Measurements from ENCODE around the gene HSD17B3. TPM values are rescaled to one million over a fixed set of nuclear protein-coding genes. Genes with fewer than 3 reads are reported as not detected.
"Not testable (repeated sequence)": the region's sequence is repeated elsewhere in the genome, so short reads cannot be mapped to it uniquely, and the experiment has no call there.

HSD17B3 gene
- 0.59 TPM for total RNA-seq

DNA sequence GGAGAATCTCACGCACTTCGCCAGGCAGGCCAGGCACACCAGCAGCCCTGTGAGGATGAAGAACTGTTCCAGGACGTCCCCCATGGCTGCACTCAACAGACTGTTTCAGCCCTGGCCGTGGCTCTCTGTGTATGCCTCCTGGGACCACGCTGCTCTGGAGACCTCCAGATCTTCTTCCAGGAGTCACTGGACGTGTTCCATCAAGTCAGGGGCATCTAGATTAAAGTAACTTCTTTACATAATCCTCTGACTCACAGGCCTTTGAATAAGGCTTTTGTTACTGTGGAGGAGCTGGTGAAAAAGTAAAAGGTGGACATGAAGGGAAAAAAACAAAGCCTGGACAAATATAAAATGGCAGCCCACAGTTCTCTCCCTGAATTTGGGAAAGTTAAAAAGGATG, at the start of gene HSD17B3:
Gene HSD17B3, minus strand, starts transcription at position 156 of the 400 bp plus-strand sequence. Its CDS starts 72 bp downstream, at position 84.
- no peak for DNase-seq

- DNase-seq, result no peak
Observed at GRCh38 chr9:96350866-96351265, 48.9 kb upstream of the HSD17B3 start.

GRCh38 chr9:96348261-96348660, 46.3 kb upstream of the HSD17B3 start:
- DNase-seq, result no peak

DNA sequence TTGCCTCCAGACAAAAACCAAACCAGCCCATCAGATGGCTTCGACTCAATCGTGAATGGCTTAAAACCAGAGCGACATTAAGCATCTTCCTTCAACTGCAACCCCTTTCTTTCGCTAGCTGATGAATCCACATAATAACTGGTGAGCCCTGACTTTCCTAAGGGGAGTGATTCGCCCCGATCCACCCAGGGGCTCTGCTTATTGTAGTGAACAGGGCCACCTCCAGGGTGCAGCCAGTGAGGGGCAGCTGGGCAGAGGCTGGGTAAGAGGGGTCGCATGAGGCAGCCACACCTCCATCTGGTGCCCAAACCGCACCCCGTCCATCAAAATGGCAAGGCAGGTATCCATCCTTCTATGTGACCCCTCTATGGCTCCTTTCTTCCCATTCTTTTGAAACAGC, 43.6 kb upstream of the HSD17B3 start:
- DNase-seq, result no peak

- peak; percentile 70 for DNase-seq
Observed at GRCh38 chr9:96344458-96345180, 42.6 kb upstream of the HSD17B3 start.

GRCh38 chr9:96343515-96344360, 41.8 kb upstream of the HSD17B3 start:
- DNase-seq, result no peak

GRCh38 chr9:96342571-96343245, 40.7 kb upstream of the HSD17B3 start:
- no peak for DNase-seq

- no peak for DNase-seq
Observed at GRCh38 chr9:96340707-96341106, 38.7 kb upstream of the HSD17B3 start.

DNA sequence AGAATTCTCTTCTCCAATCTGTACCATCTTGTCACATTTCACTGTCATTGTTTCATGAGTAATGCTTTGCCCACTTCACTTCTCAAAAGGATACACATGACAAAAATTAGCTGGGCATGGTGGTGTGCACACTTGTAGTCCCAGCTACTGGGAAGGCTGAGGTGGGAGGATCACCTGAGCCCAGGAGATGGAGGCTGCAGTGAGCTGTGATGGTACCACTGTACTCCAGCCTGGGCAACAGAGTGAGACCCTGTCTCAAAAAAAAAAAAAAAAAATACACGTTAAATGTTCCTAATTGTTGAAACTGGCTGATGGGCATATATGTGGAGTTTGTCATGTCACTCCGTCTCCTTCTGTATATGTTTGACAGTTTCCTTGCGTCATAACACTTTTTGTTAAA, 36.3 kb upstream of the HSD17B3 start:
- no peak for DNase-seq

GRCh38 chr9:96333958-96334357, 32.0 kb upstream of the HSD17B3 start:
- DNase-seq, result no peak

DNA sequence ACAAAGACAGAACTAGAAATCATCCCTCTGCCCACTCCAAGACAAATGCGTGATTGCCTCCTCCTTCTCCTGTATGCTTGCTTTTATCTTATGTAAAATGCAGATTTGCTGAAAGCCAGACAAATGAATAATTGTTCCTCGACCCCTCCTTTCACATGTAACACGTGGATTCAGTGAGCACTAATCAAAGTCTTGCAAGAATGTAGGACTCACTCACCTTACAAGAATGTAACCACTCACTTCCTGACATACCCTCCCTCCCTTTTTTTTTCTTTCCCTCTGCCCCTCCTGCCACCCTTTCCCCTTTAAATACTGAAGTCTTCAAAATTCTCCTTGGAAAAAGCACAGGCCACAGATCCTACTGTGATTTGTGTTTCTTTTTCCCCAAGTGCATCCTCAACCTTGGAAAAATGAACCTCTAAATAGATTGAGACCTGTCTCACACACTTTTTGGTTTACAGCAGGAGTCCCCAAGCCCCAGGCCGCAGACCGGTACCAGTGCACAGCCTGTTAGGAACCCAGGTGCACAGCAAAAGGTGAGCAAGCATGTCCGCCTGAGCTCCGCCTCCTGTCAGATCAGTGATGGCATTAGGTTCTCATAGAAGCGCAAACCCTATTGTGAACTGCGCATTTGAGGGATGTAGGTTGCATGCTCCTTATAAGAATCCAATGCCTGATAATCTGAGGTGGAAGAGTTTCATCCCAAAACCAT, 29.4 kb upstream of the HSD17B3 start:
- no peak for DNase-seq

DNA sequence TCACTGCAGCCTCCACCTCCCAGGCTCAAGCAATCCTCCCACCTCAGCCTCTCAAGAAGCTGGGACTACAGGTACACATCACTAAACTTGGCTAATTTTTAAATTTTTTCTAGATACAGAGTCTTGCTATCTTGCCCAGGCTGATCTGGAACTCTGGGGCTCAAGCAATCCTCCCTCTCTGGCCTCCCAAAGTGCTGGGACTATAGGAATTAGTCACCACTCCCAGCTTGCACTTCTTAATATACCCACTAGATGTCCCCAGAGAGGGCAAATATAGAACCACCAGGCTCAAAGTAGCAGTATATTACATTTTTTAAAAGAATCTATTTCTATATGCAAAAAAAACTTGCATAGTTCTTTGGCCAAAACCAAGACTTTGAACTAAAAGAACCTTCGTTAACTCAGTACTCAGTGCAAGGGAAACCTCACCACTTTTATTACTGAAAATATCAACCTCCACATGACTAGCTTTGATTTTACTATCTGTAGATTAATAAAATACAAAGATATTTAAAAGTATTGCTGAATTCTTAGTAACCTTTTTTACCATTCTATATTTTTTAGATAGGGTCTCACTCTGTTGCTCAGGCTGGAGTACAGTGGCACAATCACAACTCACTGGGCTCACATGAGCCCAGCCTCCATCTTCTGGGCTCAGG, 25.8 kb upstream of the HSD17B3 start:
- DNase-seq, result peak; percentile 38

GRCh38 chr9:96323169-96323568, 21.2 kb upstream of the HSD17B3 start:
- DNase-seq, result no peak

DNA sequence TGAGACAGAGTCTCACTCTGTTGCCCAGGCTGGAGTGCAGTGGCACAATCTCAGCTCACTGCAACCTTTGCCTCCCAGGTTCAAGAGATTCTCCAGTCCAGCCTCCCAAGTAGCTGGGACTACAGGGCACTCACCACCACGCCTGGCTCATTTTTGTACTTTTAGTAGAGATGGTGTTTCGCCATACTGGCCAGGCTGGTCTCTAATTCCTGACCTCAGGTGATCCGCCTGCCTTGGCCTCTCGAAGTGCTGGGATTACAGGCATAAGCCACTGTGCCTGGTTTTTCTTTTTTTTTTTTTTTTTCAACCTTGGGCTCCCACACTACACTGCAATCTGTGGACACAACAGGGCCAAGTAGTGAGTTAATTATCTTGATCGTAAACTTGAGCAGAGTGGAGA, 20.8 kb upstream of the HSD17B3 start:
- not testable (repeated sequence) for DNase-seq

- not testable (repeated sequence) for DNase-seq
Observed at GRCh38 chr9:96322210-96322609, 20.2 kb upstream of the HSD17B3 start.

DNA sequence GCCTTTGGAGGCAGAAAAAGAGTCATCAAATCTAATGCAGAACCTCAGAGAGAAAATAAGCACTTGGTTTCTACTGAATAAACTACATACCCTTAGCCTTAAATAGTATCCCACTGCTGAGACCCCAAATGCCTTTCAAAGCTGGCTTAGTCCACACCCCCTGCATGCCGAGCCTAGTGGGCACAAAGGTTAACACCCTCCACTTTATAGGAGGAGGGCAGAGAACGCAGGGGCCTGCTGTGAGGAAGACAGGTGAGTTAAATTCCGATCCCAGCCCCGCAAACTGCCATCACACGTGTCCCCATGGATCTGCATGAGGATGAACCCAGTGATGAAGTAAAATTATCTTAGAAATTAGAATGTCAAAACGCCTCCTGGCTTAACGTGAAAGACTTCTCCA, 19.5 kb upstream of the HSD17B3 start:
- DNase-seq, result no peak

DNA sequence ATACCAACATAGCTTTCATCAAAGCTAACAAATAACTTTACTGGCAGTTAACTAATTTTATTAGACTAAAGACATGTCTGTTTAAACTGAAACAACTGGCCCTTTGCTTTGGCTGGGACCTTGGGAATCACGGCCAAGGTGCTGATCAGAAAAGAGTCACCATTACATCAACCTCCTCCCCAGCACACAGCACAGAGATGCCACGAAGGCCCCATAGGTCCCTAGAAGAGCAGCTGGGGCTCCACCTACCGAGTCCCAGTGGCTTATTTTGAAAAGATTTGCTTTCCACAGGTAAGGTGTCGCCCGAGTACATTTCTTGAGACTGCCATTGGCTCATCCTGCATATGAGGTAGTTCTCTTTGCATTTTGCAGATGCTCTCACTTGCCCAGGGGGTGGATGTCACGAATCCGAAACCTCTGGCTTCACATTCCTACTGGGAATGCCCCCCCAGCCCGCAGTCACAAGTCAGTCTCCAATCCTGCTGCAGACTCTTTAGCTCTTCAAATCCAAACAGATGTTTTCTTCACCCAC, 18.8 kb upstream of the HSD17B3 start:
- DNase-seq, result no peak

GRCh38 chr9:96318921-96319565, 17.1 kb upstream of the HSD17B3 start:
- DNase-seq, result no peak

GRCh38 chr9:96317335-96317980, 15.5 kb upstream of the HSD17B3 start:
- peak; percentile 44 for DNase-seq

DNA sequence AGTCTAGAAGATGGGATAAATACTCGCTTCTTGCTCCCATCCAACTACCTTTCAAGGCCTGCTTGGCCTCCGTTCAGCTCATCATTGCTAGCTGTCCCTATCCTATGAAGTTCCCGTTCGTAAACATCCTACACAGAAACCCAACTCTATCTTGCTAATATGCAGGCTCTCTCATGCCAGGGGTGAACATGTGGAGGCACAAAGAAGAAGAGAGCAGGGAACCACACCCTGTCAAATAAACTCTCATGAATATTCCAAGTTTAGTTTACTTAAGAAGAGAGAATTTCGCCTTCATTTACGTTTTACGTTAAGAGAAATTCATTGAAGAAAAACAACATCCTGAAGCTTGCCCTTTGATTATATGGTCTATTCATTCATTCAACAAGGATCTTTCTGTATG, 7.9 kb upstream of the HSD17B3 start:
- no peak for DNase-seq
